Activated naive CD4-positive, alpha-beta T cell treated with anti-CD3 and anti-CD28 coated beads for 36 hours (primary cell): ENCODE data around the gene ECHDC1. TPM values are rescaled to one million over a fixed set of nuclear protein-coding genes. Genes with fewer than 3 reads are reported as not detected.
"Not testable (repeated sequence)": the region's sequence is repeated elsewhere in the genome, so short reads cannot be mapped to it uniquely, and the experiment has no call there.

Experiments
- CTCF ChIA-PET: fragments of 350-600 bp; sonication (Branson Sonifier 250); formaldehyde crosslinking; loops from one replicate; lab custom pipeline; 2021; ENCODE audit warnings: antibody characterized with exemption; lab: Charles Lee
- DNase-seq: peaks from one replicate; pipeline ENCODE4 v3.0.0-alpha.2; 2020
- H3K27ac Mint-ChIP-seq: one replicate; pipeline ENCODE4 v1.8.0; 2021; ENCODE audit warnings: mild to moderate bottlenecking, mixed read lengths
- H3K27me3 Mint-ChIP-seq: one replicate; pipeline ENCODE4 v1.8.0; 2021; ENCODE audit warnings: low read depth, mixed read lengths
- H3K36me3 Mint-ChIP-seq: one replicate; pipeline ENCODE4 v1.8.0; 2021; ENCODE audit warnings: low read depth, mixed read lengths
- H3K4me1 Mint-ChIP-seq: one replicate; pipeline ENCODE4 v1.8.0; 2021; ENCODE audit warnings: low read depth, mixed read lengths
- H3K4me3 Mint-ChIP-seq: one replicate; pipeline ENCODE4 v1.8.0; 2021; ENCODE audit warnings: mild to moderate bottlenecking, moderate library complexity, mixed read lengths
- H3K9me3 Mint-ChIP-seq: one replicate; pipeline ENCODE4 v1.8.0; 2021; ENCODE audit warnings: mixed read lengths
- intact Hi-C: fragments of 100-400 bp; cut with micrococcal nuclease; formaldehyde crosslinking; loops from one replicate; pipeline ENCODE4 v1.15.1; 2023
- total RNA-seq, 2 experiments: library from RNA; stranded (reverse); gene quantifications; one replicate each; pipeline ENCODE4 v1.2.3, GENCODE V29; 2021

The ECHDC1 gene
- total RNA-seq, 2 experiments from 2014 or later = 40.1 to 41.4 TPM

- CTCF ChIA-PET = no interaction called here
- no peak overlapping the region for H3K27ac Mint-ChIP-seq
- no peak overlapping the region for H3K4me3 Mint-ChIP-seq
- peaks cover 15% of the 10 kb centered on the region for H3K36me3 Mint-ChIP-seq
- H3K4me1 Mint-ChIP-seq = peaks cover 42% of the 10 kb centered on the region
- DNase-seq = no peak
- no peaks in the 10 kb centered on the region for H3K27me3 Mint-ChIP-seq
- intact Hi-C loops = no loop called here
- H3K9me3 Mint-ChIP-seq = no peaks in the 10 kb centered on the region
Measured at GRCh38 chr6:127338936-127339335, 4.5 kb downstream of the ECHDC1 start.

- H3K4me1 Mint-ChIP-seq = peaks cover 34% of the 10 kb centered on the region
- intact Hi-C loops = loop anchor here (1.0 kb wide), 1 partner anchor 8 kb away; no protein-coding TSS in a partner anchor
- CTCF ChIA-PET = interaction anchor here (0.6 to 1.5 kb wide), 2 partner anchors 10 to 142 kb away, joined by 3 read pairs; no protein-coding TSS in a partner anchor
Measured at GRCh38 chr6:127332383-127332961, 10.9 kb downstream of the ECHDC1 start.

DNA sequence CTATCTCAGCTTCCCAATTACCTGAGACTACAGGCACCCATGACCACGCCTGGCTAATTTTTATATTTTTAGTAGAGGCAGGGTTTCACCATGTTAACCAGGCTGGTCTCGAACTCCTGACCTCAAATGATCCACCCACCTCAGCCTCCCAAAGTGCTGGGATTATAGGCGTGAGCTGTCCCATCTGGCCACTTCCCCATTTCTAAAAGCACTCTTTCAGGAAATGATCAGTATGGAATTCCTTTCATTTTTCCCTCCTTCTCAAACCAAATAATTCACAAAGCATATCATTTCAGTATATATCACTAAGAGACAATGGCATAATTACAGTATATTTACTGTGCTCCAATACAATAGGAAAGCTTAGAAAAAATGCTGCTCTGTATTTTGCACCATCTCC is 12.2 kb downstream of the ECHDC1 start:
- CTCF ChIA-PET, H3K4me3 Mint-ChIP-seq, intact Hi-C loops: not testable (repeated sequence)

More at GRCh38 chr6:127332383-127332961, 10.9 kb downstream of the ECHDC1 start:
- DNase-seq = no peak
- no peak overlapping the region for H3K4me3 Mint-ChIP-seq
- H3K27me3 Mint-ChIP-seq = no peaks in the 10 kb centered on the region
- H3K9me3 Mint-ChIP-seq = no peaks in the 10 kb centered on the region
- H3K27ac Mint-ChIP-seq = no peak overlapping the region
- peaks cover 21% of the 10 kb centered on the region for H3K36me3 Mint-ChIP-seq

DNA sequence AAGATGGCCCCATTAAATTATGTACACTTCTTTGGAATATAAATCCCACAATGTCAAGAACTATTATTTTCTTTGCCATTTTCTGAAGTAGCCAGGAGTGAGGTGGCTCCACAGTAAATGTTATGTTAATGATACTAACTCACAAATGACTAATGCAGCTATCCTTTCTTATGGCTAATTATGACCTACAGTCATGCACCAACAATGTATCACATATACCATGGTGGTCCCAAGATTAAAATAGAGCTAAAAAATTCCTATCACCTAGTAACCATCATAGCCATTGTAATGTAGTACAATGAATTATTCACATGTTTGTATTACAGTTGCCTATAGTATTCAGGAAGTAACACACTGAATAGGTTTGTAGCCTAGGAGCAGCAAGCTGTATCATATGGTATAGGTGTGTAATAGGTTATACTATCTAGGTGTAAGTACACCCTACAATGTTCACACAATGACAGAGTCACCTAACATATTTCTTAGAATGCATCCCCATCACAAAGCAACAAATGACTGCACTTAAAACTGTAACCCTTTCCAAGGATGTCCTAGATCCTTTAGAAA is 15.3 kb downstream of the ECHDC1 start:
- Mint-ChIP-seq H3K4me3 (no peak overlapping the region), H3K9me3 (no peaks in the 10 kb centered on the region), H3K4me1 (peaks cover 5% of the 10 kb centered on the region), H3K36me3 (peaks cover 29% of the 10 kb centered on the region), H3K27me3 (no peaks in the 10 kb centered on the region), H3K27ac (no peak overlapping the region)
- DNase-seq = no peak
- intact Hi-C loops = no loop called here
- CTCF ChIA-PET = interaction anchor here (0.8 kb wide), 1 partner anchor 25 kb away, joined by 3 read pairs; no protein-coding TSS in a partner anchor

More for the DNA sequence above, 12.2 kb downstream of the ECHDC1 start:
- not testable (repeated sequence) for H3K27me3 Mint-ChIP-seq, H3K9me3 Mint-ChIP-seq, DNase-seq, H3K27ac Mint-ChIP-seq
- peaks cover 19% of the 10 kb centered on the region for H3K36me3 Mint-ChIP-seq
- peaks cover 22% of the 10 kb centered on the region for H3K4me1 Mint-ChIP-seq

GRCh38 chr6:127319686-127320085 is 23.7 kb downstream of the ECHDC1 start:
- intact Hi-C loops = no loop called here
- no peak for DNase-seq
- CTCF ChIA-PET = interaction anchor here (0.7 kb wide), 1 partner anchor 20 kb away, joined by 5 read pairs; no protein-coding TSS in a partner anchor
- H3K4me1 Mint-ChIP-seq = peaks cover 11% of the 10 kb centered on the region
- H3K9me3 Mint-ChIP-seq = no peaks in the 10 kb centered on the region
- H3K36me3 Mint-ChIP-seq = peaks cover 32% of the 10 kb centered on the region
- H3K27ac Mint-ChIP-seq = no peak overlapping the region
- no peak overlapping the region for H3K4me3 Mint-ChIP-seq
- no peaks in the 10 kb centered on the region for H3K27me3 Mint-ChIP-seq

- intact Hi-C loops = no loop called here
- CTCF ChIA-PET = no interaction called here
- H3K9me3 Mint-ChIP-seq = no peaks in the 10 kb centered on the region
- no peak overlapping the region for H3K27ac Mint-ChIP-seq
- DNase-seq = no peak
- H3K27me3 Mint-ChIP-seq = no peaks in the 10 kb centered on the region
- H3K36me3 Mint-ChIP-seq = peaks cover 33% of the 10 kb centered on the region
- H3K4me3 Mint-ChIP-seq = no peak overlapping the region
- H3K4me1 Mint-ChIP-seq = peaks cover 12% of the 10 kb centered on the region
Measured at GRCh38 chr6:127317388-127318128, 25.9 kb downstream of the ECHDC1 start.

GRCh38 chr6:127305741-127306140 is 37.7 kb downstream of the ECHDC1 start:
- intact Hi-C loops = no loop called here
- H3K36me3 Mint-ChIP-seq = peaks cover 41% of the 10 kb centered on the region
- no peak for DNase-seq
- CTCF ChIA-PET = interaction anchor here (0.6 to 2.6 kb wide), 5 partner anchors 14 to 210 kb away, joined by 3 to 12 read pairs (median 3); no protein-coding TSS in a partner anchor
- peaks cover 47% of the 10 kb centered on the region for H3K4me1 Mint-ChIP-seq
- H3K27me3 Mint-ChIP-seq = no peaks in the 10 kb centered on the region
- H3K9me3 Mint-ChIP-seq = peaks cover 15% of the 10 kb centered on the region
- H3K4me3 Mint-ChIP-seq = no peak overlapping the region
- H3K27ac Mint-ChIP-seq = no peak overlapping the region

DNA sequence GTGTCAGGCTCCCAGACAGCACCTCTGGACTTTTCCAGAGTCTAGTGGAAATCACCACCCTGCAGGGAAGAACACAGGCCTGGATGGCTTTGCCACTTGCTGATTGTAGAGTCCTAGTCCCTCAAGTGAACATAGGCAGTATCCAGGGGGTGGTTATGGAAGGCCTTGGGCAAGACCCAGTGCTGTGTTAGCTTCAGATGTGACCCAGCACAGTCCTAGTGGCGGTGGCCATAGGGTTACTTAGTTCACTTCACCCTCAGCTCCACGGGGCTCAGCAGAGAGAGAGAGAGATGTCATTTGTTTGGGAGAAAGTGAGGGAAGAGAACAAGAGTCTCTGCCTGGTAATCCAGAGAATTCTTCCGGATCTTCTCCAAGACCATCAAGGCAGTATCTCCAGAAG is 39.5 kb downstream of the ECHDC1 start:
- intact Hi-C loops = loop anchor here (2.0 kb wide), 2 partner anchors 39 to 339 kb away; partner anchors contain the start of gene ECHDC1
- peaks cover 43% of the 10 kb centered on the region for H3K4me1 Mint-ChIP-seq
- H3K4me3 Mint-ChIP-seq = no peak overlapping the region
- peaks cover 6% of the 10 kb centered on the region for H3K9me3 Mint-ChIP-seq
- peaks cover 26% of the 10 kb centered on the region for H3K36me3 Mint-ChIP-seq
- H3K27ac Mint-ChIP-seq = no peak overlapping the region
- H3K27me3 Mint-ChIP-seq = no peaks in the 10 kb centered on the region
- CTCF ChIA-PET = interaction anchor here (0.6 to 2.6 kb wide), 10 partner anchors 9 to 244 kb away, joined by 3 to 12 read pairs (median 6); no protein-coding TSS in a partner anchor
- no peak for DNase-seq

DNA sequence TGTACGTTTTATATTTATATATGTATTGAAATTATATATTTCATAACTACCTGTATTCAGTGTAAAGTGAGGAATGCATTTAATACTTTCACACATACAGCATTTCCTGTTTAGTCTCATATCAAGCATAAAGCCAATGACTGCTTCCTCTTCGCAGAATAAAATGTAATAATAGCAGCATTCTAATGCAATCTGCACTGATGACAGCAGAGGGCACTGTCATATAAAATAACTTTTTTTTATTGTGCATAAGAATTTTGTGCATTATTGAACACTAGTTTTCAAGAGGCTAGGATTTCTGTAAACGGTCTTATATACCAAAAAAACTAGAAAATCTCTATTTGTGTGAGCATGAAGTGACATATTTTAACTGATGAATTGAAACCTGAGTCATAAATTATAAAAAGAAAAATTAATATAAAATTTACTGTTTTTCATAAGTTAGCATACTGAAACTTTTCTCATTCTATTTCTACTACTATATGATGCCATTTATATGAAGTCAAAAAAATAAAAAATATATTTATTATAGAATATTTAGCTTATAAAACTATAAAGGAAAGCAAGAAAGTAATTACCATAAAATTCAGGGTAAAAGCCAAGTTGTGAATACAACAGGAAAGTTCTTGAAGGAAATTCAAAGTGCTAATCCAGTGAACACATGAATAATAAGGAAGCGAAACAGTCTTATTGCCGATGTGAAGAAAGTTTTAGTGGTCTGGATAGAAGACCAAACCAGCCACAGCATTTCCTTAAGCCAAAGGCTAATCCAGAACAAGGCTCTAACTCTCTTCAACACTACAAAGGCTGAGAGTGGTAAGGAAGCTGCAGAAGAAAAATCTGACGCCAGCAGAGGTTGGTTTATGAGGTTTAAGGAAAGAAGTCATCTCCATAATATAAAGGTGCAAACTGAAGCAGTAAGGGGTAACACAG is 40.4 kb downstream of the ECHDC1 start:
- intact Hi-C loops = loop anchor here (1.0 to 2.0 kb wide), 6 partner anchors 40 to 340 kb away; partner anchors contain the start of gene ECHDC1
- Mint-ChIP-seq H3K36me3 (peaks cover 16% of the 10 kb centered on the region), H3K27ac (no peak overlapping the region), H3K27me3 (no peaks in the 10 kb centered on the region), H3K9me3 (no peaks in the 10 kb centered on the region), H3K4me1 (peaks cover 42% of the 10 kb centered on the region), H3K4me3 (no peak overlapping the region)
- CTCF ChIA-PET = interaction anchor here (0.6 to 2.7 kb wide), 14 partner anchors 10 to 243 kb away, joined by 3 to 12 read pairs (median 5); no protein-coding TSS in a partner anchor
- DNase-seq = peak; percentile 72

- no peak for DNase-seq
- Mint-ChIP-seq H3K36me3 (peaks cover 4% of the 10 kb centered on the region), H3K4me3 (no peak overlapping the region), H3K9me3 (no peaks in the 10 kb centered on the region), H3K4me1 (peaks cover 30% of the 10 kb centered on the region), H3K27ac (no peak overlapping the region), H3K27me3 (no peaks in the 10 kb centered on the region)
- CTCF ChIA-PET = interaction anchor here (0.5 to 2.7 kb wide), 10 partner anchors 14 to 1586 kb away, joined by 3 to 12 read pairs (median 3); partner anchors contain the start of genes ECHDC1 and RNF146
- intact Hi-C loops = no loop called here
Measured at GRCh38 chr6:127301199-127301700, 42.2 kb downstream of the ECHDC1 start.

- intact Hi-C loops = no loop called here
- CTCF ChIA-PET = interaction anchor here (0.5 to 2.7 kb wide), 3 partner anchors 216 to 1585 kb away, joined by 3 to 12 read pairs (median 3); no protein-coding TSS in a partner anchor
- H3K27ac Mint-ChIP-seq = no peak overlapping the region
- no peaks in the 10 kb centered on the region for H3K36me3 Mint-ChIP-seq
- no peaks in the 10 kb centered on the region for H3K27me3 Mint-ChIP-seq
- no peak for DNase-seq
- H3K9me3 Mint-ChIP-seq = no peaks in the 10 kb centered on the region
- no peak overlapping the region for H3K4me3 Mint-ChIP-seq
- H3K4me1 Mint-ChIP-seq = peaks cover 26% of the 10 kb centered on the region
Measured at GRCh38 chr6:127300411-127300810, 43.0 kb downstream of the ECHDC1 start.
